Left lung (tissue), 10 donors: ENCODE data around the gene SPATA25. TPM values are rescaled to one million over a fixed set of nuclear protein-coding genes. Genes with fewer than 3 reads are reported as not detected.

Source experiments
- ATAC-seq: fragments of 200-7000 bp; cut with Tn5 transposase; one replicate; pipeline ENCODE4 v1.9.1; 2020; ENCODE audit warnings: moderate library complexity
- DNase-seq, 4 donors: peaks; one replicate each; pipeline ENCODE4 v3.0.0-alpha.2; 2013 to 2020
- H3K27ac ChIP-seq, 2 donors: fragments of 200-600 bp; sonication (generic) in 1 of 2; one replicate each; pipeline versions ENCODE4 v1.5.0 to v1.8.0; 2020 to 2021
- H3K27me3 ChIP-seq, 2 donors: fragments of 200-600 bp; sonication (generic) in 1 of 2; one replicate each; pipeline versions ENCODE4 v1.5.0 to v1.8.0; 2020 to 2021
- H3K36me3 ChIP-seq, 2 donors: fragments of 200-600 bp; sonication (generic) in 1 of 2; one replicate each; pipeline versions ENCODE4 v1.5.0 to v1.8.0; 2020 to 2021
- H3K4me1 ChIP-seq, 2 donors: fragments of 200-600 bp; one replicate each; pipeline ENCODE4 v1.8.0; 2021
- H3K4me3 ChIP-seq, 2 donors: fragments of 200-600 bp; sonication (generic) in 1 of 2; one replicate each; pipeline versions ENCODE4 v1.5.0 to v1.8.0; 2020 to 2021; ENCODE audit warnings: mild to moderate bottlenecking in 1 of 2
- H3K9me3 ChIP-seq, 2 donors: fragments of 200-600 bp; sonication (generic) in 1 of 2; one replicate each; pipeline versions ENCODE4 v1.5.0 to v1.8.0; 2020 to 2021
- CTCF ChIP-seq, 2 donors: fragments of 200-600 bp; sonication (generic) in 1 of 2; IDR thresholded peaks; one replicate each; pipeline versions ENCODE4 v1.5.0 to v1.8.0; 2021; ENCODE audit warnings: antibody characterized with exemption in 2 of 2
- intact Hi-C, 2 donors: fragments of 100-400 bp; cut with DNase I; formaldehyde crosslinking; loops; one replicate each; pipeline versions ENCODE4 v1.11.2 to v1.14.2; 2022
- polyA plus RNA-seq, 6 donors: library from polyadenylated mRNA; unstranded; fragments of 120-200 nt; gene quantifications; one replicate each; pipeline ENCODE4 v1.2.1, GENCODE V29; 2013; ENCODE audit not compliant: insufficient read length in 6 of 6
- total RNA-seq, 2 donors: library from RNA; stranded (reverse); fragmentation: NEBNext Ultra II Directional; extraction: Animal tissue kit (Norgen Biotek cat#: 25700); gene quantifications; one replicate each; pipeline ENCODE4 v1.2.1, GENCODE V29; 2021
- donor health status: DM: no; HTN: yes; CAD: no.
- donor health status: DM: no; HTN: no; CAD: no.

The SPATA25 gene
- total and polyA plus RNA-seq, 8 donors: 0.70 to 3.5 (median 2.8) TPM

GRCh38 chr20:45908084-45908483 is 20.7 kb upstream of the SPATA25 start:
- intact Hi-C loops: no loop called here
- H3K4me3 ChIP-seq: no peak overlapping the region
- ATAC-seq: no peak
- H3K9me3 ChIP-seq: no peaks in the 10 kb centered on the region
- no peak overlapping the region for H3K27ac ChIP-seq
- TF ChIP-seq CTCF (IDR thresholded peaks at IDR 0.05): no peak
- H3K27me3 ChIP-seq: peaks cover 0 to 17% of the 10 kb centered on the region in 2 donors
- H3K4me1 ChIP-seq: peaks cover 6 to 34% of the 10 kb centered on the region in 2 donors
- peaks cover 0 to 8% of the 10 kb centered on the region in 2 donors for H3K36me3 ChIP-seq
- DNase-seq: no peak

- intact Hi-C loops: no loop called here
- Histone ChIP-seq H3K4me1 (peaks cover 2 to 27% of the 10 kb centered on the region in 2 donors), H3K4me3 (no peak overlapping the region), H3K27ac (no peak overlapping the region), H3K9me3 (no peaks in the 10 kb centered on the region), H3K36me3 (peaks cover 0 to 10% of the 10 kb centered on the region in 2 donors), H3K27me3 (peaks cover 0 to 10% of the 10 kb centered on the region in 2 donors)
- TF ChIP-seq CTCF (IDR thresholded peaks at IDR 0.05): no peak
- ATAC-seq (no peak), DNase-seq (peak in 1 of 4 donors; percentile 70)
Measured at GRCh38 chr20:45907219-45907948, 20.0 kb upstream of the SPATA25 start.

- ATAC-seq (no peak), DNase-seq (peak in 1 of 4 donors; percentile 11)
- no peak overlapping the region for H3K27ac ChIP-seq
- no peak for TF ChIP-seq CTCF (IDR thresholded peaks at IDR 0.05)
- H3K9me3 ChIP-seq: no peaks in the 10 kb centered on the region
- H3K27me3 ChIP-seq: no peaks in the 10 kb centered on the region
- no peak overlapping the region for H3K4me3 ChIP-seq
- H3K4me1 ChIP-seq: peaks cover 0 to 12% of the 10 kb centered on the region in 2 donors
- peaks cover 0 to 27% of the 10 kb centered on the region in 2 donors for H3K36me3 ChIP-seq
- intact Hi-C loops: no loop called here
Measured at GRCh38 chr20:45905505-45906079, 18.2 kb upstream of the SPATA25 start.

- ATAC-seq: no peak
- TF ChIP-seq CTCF (IDR thresholded peaks at IDR 0.05): no peak
Measured at GRCh38 chr20:45904583-45905504, 17.4 kb upstream of the SPATA25 start.

More at GRCh38 chr20:45904583-45905504, 17.4 kb upstream of the SPATA25 start:
- peaks cover 0 to 35% of the 10 kb centered on the region in 2 donors for H3K36me3 ChIP-seq
- DNase-seq: peak in 1 of 4 donors; percentile 40
- H3K4me3 ChIP-seq: no peak overlapping the region
- no peaks in the 10 kb centered on the region for H3K27me3 ChIP-seq
- H3K27ac ChIP-seq: no peak overlapping the region
- intact Hi-C loops: no loop called here
- no peaks in the 10 kb centered on the region for H3K9me3 ChIP-seq
- H3K4me1 ChIP-seq: peaks cover 0 to 5% of the 10 kb centered on the region in 2 donors
